Activated naive CD4-positive, alpha-beta T cell treated with Interleukin-2 at 50 U/mL for 16 hours (primary cell): ENCODE results near the gene ADCY3.

ENCODE experiments used
- DNase-seq: peaks from one replicate; pipeline ENCODE4 v3.0.0-alpha.2; 2020

ADCY3 gene

DNA sequence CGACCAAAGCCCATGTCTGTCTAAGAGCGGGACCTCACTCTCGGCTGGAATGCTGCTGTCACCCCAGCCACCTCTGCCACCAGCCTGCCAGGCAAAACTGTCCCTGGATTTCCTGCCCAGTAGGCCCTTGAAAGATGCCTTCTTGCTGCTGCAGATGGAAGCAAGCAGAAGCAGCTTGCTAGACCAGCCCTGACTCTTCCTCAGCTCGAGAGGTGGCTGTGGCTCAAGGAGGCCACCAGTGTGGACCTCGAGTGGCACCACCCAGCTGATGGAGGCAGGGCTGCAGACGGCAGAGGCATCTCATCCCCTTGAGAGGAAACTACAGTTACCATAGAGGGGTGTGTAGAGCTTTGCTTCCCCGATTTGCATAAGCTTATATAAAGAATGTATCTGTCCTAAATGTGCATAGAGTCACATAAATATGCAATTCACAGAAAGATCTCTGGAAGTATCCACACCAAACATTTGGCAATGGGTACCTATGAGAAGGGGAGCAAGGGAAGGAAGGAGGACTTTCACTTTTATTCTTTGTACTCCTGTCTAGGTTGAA is 20.6 kb downstream of the ADCY3 start:
- no peak for DNase-seq

DNA sequence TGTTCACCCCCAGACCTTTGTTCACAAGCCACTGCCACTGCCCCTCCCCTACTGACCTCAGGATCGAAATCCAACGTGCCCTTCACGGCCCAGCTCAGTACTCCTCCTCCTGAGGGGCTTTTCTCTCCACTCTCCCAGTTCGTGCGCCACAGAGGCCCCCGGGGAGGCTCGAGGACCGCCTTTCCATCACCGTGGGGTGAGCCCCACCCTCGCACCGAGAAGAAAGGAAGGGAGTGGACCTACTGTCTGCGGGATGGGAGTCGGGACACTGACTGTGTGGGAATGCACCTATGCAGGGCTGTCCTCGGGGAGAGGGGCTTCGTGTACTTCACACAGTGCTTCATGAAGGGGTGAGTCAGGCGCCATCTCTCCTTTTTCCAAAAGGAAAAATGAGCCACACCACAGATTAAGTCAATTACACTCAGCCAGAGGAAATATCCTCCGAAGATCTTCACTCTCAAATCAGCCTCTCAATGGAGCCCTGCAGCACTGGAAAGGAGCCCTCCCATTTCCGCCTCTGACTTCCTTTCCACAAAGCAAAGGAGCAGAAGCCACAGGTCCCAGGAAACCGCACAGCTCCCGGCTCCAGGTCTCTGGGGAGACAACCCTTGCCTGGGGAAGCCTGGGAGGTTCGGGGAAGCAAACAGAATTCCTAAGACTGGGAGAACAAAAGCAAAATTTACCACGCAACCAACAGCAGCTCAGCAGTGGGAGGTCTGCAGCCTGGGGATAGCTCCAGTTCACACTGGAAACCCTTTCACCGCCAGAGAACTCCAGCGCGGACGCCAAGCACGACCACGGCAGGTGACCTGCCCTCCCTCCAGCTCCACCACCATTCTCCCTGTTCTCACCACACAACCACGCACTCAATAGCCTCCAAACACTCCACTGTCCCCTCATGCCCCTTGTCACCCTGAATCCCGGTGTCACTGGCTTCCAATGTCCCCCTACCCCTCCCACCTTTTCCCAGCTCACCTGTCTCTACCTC is 21.6 kb downstream of the ADCY3 start:
- no peak for DNase-seq

DNA sequence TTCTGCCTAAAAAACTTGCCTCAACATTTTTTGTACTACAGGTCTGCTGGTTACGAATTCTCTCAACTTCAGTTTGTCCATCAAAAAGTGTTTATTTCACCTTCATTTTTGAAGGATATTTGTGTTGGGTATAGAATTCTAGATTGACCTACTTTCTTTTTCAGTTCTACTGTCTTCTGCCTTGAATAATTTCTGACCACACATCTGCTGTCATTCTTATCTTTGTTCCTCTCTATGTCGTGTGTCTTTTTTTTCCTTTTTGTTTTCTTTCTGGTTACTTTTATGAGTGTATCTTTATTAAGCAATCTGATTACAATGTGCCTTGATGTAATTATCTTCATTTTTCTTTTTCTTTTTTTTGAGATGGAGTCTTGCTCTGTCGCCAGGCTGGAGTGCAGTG is 25.3 kb downstream of the ADCY3 start:
- no peak for DNase-seq

DNA sequence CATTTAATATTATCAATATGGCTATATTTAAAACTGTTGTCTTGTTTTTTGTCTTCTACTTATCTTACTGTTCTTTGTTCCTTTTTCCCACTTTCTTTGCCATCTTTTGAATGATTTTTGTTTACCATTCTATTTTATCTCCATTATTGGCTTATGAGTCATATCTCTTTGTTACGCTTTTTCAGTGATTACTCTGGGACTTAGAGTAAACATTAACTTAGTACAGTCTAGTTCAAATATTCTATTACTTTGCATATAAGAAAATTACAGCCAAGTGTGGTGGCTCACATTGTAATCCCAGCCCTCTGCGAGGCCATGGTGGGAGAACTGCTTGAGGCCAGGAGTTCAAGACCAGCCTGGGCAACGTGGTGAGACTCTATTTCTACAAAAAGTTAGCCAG is 26.1 kb downstream of the ADCY3 start:
- DNase-seq = no peak

DNA sequence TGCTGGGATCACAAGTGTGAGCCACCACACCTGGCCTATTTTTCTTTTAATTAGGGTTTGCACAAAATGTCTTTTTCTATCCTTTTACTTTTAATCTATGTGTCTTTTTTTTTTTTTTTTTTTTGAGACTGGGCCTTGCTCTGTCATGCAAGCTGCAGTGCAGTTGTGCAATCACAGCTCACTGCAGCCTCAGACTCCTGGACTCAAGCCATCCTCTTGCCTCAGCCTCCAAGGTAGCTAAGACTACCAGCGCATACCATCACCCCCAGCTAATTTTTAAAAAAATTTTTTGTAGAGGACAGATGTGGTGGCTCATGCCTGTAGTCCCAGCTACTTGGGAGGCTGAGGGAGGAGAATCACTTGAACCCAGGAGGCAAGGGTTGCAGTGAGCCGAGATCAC is 27.1 kb downstream of the ADCY3 start:
- no peak for DNase-seq

DNA sequence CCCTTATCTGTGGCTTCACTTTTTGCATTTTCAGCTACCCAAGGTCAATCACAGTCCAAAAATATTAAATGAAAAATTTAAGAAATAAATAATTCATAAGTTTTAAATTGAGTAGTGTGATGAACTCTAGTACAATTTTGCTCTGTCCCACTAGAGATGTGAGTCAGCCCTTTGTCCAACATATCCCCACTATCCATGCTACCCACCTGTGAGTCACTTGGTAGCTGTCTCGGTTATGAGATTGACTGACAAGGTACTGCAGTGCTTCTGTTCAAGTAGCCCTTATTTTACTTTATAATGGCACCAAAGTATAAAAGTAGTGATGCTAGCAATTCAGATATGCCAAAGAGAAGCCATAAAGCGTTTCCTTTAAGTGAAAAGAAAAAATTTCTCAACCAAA is 28.8 kb downstream of the ADCY3 start:
- DNase-seq = no peak

DNA sequence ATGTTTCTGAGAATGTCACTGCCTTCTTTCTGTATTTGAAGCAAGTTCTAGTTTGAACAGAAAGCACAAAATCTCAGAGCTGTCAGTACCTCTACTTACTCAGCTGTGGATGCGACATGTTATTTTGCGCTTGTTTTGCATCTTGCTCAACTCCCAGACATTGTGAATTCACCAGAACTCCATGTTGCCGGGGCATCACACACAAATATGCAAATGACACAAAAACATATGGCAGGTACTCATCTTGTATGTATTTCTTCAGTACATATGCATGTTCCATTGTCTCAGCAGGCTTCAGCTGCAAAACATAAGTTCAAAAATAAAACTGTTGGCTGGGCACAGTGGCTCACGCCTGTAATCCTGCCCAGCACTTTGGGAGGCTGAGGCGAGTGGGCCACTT is 30.8 kb downstream of the ADCY3 start:
- DNase-seq = no peak

DNA sequence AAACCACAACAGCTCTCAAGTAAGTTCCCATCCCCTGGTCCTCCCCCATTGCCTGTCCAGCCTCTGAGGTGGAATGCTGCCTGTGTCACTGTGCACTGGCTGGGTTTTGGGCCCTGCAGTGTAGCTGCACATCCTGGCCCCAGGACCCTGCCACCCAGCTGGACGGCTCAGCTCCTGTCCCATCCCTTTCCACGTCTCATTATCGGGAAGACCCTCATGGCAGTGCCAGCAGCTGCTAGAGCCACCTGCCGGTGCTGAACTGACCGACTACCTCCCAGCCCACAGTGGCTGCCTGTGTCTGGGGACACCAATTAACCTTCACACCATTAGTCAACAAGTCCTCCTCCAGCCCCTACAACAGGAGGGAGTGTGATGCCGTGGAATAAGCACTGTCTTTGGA is 31.9 kb downstream of the ADCY3 start:
- DNase-seq = no peak

DNA sequence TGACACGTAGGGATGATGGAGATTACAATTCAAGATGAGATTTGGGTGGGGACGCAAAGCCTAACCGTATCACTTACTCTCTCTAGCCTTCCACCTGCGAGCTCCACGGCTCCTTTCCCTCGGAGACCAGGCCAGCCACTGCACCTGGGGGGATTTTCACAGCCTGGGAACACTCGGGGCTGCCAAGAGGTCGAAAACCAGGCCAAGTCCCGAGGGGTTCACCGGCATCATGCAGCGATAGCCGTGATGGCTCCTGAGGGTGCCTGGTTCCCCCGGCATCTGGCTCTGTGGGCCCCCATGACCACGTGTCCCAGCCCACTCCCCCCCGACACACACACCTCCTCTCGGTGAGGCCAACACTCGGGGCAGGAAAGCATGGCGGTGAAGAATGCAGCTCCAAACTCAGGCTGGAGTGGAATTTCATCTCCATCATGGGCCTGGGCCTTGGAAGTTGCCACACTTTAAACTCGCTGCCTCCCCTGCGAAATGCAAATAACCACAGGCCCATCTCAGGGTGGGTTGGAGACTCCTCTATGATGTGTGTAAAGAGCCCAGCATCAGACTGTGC is 32.6 kb downstream of the ADCY3 start:
- no peak for DNase-seq

DNA sequence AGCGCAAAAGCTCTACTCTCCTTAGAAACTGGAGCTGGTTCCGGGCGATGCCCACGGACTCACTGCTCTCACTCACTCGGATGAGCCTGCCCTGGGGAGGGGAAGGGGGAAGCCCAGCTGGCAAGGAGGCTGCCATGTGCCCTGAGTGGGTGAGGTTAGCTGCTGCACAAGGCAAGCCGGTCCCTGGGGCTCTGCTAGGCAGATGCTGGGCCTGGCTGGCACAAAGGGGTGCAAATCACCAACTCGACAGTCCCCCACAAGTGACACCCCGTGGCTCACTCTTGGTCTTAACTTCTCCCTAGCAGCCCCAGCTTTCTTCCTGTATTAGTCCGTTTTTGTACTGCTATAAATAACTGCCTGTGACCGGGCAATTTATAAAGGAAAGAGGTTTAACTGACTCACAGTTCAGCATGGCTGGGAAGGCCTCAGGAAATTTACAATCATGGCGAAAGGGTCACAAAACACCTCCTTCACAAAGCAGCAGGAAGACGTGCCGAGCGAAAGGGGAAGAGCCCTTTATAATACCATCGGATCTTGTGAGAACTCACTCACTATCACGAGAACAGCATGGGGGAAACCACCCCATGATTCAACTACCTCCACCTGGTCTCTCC is 33.2 kb downstream of the ADCY3 start:
- DNase-seq = no peak

DNA sequence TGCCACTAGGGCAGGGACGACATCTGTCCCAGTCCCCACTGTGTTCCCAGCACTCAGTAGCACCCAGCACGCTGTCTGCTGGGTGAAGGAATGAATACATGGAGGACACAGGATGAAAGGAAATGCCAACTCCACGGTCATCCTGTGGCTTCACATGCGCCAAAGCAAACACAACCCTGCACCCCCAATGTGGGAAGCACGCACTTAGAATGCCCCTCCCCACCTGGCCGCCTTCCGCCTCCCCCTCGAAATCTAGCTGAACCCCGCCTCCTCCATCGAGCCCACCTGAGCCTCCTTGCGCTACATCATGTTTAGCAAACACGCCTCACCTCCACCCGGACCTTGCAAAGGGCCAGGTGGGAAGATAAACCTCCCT is 33.9 kb downstream of the ADCY3 start:
- no peak for DNase-seq

DNA sequence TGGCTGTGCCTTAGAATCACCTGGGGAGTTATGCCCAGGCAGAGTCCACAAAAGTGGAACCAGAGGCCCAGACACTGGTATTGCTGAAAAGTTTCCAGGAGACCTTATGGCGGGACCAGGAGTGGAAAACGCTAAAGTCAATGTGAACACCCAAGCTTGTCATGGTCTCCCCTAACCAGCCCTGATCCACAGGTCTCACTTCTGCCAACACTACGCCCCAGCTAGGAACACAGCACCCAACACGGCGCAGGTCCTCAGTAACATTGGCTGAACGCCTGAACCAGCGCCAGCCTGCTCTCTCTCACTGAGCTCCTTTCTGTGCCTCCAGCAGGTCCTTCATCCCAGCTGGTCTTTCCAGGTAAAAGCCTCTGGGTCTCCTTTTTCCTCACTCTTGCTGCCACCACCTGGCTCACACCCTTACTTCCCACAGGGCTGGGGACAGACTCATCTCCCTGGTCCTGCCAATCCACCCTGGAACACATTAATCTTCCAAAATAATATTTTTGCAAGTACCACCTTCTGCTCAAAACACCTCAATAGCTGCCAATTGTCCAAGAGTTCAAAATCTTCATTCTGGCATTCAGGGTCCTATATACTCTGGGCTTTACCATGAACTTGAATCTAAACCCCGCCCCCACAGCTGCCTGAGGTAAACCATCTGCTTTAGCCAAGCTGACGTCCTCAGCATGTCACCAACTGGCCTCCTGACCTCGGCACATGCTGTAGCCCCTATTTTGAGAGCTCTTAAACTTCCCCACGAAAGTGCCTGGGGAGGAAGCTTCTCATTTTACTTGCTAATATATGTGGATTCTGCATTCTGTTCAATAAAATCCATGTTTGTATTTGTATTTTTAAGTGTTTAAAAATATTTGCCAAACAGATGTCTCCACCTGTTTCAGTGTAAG is 34.6 kb downstream of the ADCY3 start:
- DNase-seq = no peak

DNA sequence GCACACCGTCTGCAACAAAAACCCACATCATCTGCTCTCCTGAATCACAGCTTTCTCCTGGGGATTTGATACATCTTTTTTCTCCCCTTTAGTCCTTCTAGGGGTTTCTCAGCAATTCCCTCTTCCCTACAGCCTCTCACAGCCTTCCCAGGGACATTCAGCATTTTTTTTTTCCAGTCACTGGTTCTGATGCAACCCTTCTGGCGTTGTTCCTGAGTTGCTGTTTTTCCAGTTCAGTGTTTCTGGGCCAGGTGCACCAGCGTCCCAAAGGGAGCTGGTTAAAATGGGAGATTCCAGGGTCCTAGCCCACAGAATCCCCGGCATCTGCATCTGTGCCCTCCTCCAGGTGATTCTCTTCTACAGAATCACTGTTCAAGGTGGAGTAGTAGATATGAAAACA is 36.1 kb downstream of the ADCY3 start:
- DNase-seq = no peak

DNA sequence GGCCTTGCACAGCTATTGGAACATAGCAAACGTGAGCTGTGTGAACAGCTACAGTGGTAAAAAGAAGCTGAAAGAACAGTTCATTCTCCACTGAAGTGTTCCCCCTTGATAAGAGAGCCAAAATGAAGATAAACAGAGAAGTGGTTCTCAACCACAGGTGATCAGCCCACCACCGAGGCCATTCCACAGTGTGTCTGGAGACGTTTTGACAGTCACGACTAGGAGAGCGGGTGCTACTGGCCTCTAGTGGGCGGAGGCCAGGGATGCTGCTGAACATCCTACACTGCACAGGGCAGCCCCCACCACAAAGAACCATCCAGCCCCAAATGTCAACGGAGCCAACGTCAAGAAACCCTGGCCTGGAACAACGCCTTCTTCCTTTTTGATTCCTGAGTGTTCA is 38.4 kb downstream of the ADCY3 start:
- no peak for DNase-seq

DNA sequence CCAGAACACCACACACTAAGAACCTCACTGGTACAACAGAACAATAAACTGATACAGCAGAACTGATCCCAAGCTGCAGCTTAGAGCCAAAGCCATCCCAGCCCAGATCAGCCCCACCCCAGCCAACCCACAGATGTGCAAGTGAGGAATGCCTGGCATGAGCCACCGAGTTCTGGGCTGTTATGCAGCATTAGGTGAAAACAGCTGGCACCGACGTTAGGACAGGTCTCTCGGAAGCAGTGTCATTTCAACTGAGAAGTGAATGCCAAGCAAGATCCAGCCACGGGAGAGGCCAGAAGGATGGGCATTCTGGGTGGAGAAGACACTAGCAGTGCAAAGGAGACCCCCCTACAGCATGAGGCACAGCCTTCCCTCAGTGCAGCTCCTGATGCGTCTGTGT is 38.9 kb downstream of the ADCY3 start:
- DNase-seq = no peak

DNA sequence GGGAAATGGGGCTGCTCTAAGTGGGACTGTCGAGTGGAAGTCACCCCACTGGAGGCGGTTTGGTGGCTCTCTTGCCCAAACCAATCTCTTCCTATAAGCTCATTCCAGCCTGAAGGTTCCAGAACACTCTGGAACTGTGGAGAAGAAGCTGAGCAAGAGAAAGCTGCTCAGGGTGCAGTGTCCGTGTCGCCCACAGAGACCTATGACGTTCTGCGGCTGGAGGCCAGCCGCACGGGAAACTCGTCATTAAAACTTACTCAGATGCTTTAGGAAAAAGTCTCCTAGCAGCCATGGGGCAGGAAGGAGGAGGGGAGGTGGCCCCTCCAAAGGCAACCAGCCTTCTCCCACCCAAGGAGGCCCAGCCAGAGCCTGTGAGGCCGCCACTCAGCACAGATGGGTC is 41.7 kb downstream of the ADCY3 start:
- DNase-seq = no peak

DNA sequence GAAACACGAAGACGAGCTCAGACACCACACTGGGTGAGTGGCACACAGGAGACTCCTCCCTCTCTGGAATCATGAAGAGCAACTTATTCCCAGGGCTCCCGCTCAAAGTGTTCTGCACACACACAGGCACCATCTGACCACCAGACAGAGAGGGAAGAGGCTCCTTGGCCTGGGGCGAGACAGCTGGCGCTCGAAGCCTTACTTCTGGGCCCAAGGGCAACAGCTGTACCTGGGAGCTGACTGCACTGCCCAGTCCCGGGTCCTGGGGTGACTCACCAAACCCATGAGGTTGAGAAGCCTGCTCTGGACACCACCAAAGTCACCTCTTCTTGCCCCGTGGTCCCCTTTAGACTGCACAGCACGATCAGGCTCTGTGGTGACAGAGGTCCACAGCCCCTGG is 42.4 kb downstream of the ADCY3 start:
- DNase-seq = no peak

DNA sequence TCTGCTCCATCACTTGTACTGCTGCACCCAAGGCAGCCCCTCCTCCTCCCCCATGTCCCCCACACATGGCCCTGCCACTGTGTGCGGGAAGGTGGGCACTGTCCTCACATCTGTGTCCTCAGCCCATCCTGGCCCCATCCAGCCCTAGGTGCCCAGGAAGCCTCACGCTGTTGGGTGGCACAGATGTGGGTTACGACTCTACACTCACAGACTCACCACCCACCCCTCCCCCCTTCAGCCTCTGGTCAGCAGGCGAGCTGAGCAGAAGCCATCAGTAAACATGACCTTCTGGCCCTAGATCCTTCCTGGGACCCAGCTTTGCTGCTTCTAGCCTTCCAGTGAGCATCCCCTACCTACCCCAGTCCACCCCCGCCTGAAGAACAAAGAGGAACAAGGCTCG is 43.0 kb downstream of the ADCY3 start:
- no peak for DNase-seq

DNA sequence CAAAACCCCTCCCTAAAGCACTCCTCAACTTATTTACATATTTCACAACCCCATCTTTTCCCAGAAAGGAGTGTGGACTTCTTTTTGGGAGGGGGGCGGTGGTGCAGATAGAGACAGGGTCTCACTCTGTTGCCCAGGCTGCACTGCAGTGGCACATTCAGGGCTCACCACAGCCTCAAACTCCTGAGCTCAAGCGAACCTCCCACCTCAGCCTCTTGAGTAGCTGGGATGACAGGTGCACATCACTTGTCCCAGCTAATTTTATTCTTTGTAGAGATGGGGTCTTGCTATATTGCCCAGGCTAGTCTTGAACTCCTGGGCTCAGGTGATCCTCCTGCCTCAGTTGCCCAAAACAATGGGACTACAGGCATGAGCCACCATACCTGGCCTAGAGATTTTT is 44.1 kb downstream of the ADCY3 start:
- no peak for DNase-seq

DNA sequence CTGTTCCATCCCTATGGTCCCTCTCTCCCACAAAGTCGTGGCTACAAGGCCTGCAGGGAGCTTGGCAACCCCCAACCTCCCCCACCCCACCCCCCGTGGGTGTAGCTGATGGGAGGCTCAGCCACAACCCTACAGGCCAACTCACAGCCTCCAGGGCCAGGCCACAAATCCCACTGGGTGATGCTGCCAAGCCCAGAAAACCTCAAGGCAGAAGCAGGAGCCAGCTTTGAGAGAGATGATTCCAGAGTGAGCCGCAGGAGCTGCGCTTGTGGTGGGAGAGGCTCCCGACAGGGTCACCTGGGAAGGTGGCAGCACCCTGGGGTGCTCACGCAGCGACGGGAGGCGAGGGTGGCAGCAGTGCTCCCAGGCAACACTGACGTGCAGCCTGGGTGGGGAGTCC is 44.8 kb downstream of the ADCY3 start:
- no peak for DNase-seq

DNA sequence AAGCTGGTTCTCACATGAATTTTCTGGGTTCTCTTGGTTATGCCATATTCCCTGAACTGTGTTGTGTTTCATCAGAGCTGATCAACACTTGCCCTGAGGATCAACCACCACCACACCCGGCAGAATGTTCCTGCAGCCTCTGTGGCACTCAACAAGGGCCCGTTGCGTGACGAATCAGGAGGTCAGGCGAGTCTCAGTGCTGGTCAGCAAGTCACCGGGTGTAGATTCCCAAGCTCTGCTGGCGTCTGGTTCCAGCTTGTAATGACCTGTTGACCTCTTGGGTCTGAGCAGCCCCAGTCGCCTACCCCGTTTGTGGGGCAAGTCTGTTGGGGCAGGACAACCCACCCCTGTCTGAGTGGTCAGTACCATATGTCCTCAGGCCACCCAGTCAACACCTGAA is 46.0 kb downstream of the ADCY3 start:
- no peak for DNase-seq

DNA sequence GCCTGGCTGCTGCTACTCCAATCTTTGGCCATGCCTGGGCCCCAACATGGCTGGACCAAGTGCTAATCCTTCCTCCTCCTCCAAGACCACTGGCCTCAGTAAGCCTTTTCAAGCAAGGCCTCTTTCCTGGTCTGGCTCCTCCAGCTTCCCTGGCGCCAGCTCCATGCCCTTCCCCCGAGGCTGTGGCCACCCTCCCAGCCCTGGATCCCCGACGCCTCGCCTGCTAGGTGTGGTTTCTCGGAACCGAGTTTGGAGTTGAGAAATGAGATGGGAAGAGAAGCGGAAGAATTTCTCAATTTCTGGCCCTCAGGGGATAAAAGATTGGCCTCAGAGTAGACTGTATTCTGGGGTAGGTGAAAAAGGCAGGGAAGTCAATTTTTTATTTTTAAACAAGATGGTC is 46.4 kb downstream of the ADCY3 start:
- DNase-seq = no peak
